ENCODE data around the gene SCML2.
"Not testable (repeated sequence)": the region's sequence is repeated elsewhere in the genome, so short reads cannot be mapped to it uniquely, and the experiment has no call there.

SCML2 gene

DNA sequence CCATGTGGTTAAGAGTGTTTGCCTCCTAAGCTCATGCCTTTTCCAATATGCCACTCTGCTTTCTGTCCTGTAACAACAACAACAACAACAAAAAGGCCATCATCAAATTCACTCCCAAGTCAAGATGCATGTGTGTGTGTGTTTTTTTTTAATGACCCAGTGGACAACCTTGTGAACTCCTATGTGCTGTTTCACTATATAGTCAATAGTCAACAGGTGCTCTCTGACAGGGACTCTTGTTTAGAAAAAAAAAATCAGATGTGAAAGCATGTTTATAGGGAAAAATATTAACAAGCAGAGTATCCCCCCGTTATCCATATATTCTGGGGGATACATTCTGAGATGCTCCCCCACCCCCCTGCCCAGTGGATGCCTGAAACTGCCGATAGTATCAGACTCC lies 83.2 kb downstream of the SCML2 start:
- DNase-seq (ENCODE audit: low read depth) = no peak

DNA sequence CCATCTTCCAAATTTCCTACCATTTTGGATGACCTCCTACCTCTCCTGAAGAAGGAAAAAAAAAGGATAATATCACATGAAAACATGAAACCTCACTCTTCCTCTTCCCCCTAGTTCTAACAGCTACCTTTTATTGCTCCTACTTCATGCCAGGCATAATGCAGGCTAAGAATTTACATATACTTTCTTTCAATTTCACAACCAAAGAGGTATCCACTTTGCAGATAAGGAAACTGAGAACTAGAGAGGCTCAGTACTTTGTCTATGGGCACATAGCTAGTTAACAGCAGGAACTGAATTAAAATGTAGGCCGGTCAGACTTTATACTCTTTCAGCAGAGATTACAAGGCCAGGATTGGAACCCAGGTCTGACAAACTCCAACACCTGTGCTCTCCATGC lies 99.4 kb downstream of the SCML2 start:
- no peak for DNase-seq (ENCODE audit: low read depth)

DNA sequence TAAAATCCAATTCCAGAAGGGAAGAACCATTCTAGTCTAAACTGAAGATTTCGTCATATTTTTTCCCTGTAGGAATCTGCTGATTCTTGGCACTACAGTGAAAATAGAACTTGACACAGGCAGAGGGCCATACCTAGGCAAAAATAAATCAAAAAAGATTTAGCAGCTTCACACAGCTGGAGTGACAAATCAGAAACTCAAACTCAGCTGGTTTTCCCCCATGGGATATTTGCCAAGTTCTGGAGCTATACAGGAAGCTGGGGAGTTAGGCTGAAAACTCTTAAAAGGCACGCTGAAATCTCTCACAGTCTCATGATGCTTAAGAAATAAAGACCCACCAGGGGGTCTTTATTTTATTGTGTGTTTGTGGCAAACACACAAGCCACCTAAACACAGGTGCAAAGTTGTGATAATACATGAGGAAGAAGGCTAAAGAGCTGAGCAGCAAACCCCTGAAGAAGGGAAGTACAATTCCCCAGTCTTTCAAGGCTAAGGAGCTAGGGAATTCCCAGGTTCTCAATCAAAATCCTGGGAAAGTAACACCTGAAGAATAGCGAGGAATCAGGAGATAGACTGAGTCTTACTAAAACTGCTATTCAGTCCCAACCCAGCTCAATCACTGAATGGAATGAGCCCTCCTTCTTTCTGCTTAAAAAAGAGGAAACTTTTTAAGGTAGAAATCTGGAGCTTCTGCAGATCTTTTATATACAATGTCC lies 101.7 kb downstream of the SCML2 start:
- no peak for DNase-seq (ENCODE audit: low read depth)

DNA sequence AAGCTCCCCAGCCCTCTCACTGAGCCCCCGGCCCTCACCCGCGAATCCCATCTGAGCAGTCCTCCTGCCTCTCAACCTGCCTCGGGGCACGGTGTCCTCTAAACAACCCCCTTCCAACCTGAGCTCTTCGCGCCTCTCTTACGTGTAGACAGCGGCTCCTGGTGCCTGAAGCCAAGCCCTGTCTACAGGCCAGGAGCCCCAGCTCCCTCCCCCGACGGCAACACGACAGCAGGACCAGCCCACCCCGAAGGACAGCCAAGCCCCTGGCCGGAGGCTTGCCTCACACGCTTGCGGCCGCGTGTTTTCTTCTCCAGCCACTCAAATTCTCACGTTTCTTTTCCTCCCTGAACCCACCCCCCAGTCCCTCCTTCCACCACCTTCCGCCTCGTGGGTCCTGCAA lies 124.8 kb downstream of the SCML2 start:
- not testable (repeated sequence) for DNase-seq (ENCODE audit: low read depth)

DNA sequence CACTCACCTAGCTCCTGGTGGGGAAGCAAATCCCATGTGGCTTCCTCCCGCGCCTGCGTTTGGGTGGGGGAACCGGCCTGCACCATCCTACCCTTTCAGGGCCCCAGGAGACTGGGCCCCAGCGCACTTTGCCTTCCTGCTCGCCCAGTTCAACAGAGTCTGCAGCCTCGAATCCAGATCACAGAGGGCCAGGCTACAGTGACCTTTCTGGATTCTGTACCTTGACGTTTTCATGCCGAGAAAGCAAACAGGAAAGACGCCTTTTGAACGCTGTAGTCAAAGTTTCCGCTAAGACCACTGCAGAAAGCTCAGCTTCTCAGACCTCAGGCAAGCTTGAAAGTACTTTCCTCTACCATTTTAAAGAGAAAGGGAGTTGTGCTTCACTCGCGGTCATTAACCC lies 126.4 kb downstream of the SCML2 start:
- DNase-seq (ENCODE audit: low read depth) = no peak

DNA sequence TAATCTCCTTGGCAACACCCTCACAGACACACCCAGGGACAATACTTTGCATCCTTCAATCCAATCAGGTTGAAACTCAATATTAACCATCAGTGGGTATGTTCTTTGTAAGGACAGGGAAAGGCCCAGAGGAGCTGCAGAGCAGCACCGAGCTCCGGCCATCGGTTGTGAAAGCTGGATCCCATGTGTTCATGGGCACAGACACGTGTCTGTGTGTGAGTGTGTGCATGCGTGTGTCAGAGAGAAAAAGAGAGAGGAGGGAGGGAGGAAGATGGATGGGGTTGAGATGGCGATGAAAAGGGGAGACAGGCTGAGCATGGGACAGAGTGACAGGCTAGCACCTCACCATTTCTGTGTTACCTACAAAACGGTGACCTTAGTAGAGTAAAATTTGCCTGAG lies 127.0 kb downstream of the SCML2 start:
- no peak for DNase-seq (ENCODE audit: low read depth)

DNA sequence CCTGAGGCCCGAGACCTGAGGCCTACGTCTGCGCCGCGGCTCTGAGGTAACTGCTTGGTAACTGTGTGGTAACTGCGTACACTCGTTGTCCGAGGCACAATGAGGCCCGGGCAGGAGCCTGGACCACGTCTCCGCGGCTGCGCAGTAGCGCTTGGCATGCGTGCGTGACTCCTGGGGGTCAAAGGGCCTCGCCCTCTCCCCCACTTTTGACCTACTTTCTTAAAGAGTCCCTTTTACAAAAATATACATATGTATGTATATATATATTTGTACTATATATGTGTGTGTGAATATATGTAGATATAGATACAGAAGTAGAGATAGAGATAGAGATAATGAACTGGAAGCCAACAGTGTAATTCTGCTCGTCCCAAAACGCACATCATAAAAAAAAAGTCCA lies 133.7 kb downstream of the SCML2 start, which contains the start of gene BEND2:
TSS of gene BEND2 (minus strand) at position 101 of the 400 bp plus-strand sequence. CDS start 136 bp downstream, outside the sequence.
- no peak for DNase-seq (ENCODE audit: low read depth)

DNA sequence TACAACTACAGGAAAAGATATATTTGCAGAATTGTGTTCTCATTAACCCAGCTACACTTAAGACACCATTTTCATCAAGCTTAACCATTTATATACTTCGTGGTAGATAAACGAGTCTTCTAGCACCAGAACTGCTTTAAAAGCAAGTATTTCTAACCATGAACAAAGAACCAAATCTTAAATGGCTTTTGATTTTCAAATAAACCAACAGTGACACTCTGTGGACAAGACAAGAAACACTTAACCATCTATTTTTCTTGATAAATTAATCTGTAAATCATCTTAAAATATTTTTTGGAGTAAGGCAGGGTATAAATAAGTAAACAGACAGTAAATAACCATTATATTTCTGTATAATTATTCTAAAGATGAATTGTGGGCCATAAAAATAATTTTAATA lies 144.0 kb downstream of the SCML2 start:
- no peak for DNase-seq (ENCODE audit: low read depth)

DNA sequence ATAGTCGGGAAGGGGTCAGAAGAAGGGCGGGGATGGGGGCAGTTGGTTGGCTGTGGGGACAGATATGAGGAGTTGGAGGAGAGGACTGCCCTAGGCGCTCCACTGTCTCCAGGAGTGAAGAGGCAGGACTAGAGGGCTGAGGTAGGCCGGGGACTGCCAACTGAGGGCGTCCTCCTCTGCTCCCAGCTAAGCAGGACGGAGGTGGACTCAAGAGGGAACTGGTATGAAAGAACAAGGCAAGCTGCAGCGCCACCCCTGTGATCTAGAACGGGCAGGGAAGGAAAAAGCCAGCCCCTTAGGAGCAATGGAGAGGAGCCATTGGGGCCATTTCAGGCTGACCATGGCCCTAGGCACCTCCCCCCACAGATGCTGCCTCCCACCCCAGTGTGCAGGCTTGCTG lies 147.8 kb downstream of the SCML2 start:
- no peak for DNase-seq (ENCODE audit: low read depth)

DNA sequence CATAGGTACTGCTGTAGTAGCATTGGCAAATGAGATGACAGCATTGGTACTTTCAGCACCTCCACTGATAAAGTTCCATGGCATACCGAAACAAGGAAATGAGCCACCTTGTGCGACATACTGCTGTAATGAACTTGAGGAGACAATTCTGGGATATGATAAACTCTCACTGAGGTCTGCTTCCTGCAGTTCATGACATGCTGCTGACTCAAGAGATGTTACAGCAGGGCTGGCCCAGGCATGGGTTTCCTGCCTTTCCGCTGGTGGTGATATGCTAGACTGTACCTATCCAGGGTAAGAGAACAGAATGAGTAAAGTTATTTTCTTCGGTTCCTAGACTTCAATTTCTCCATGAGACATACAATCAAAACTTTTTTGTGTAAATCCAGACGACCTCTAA lies 150.9 kb downstream of the SCML2 start:
- no peak for DNase-seq (ENCODE audit: low read depth)

DNA sequence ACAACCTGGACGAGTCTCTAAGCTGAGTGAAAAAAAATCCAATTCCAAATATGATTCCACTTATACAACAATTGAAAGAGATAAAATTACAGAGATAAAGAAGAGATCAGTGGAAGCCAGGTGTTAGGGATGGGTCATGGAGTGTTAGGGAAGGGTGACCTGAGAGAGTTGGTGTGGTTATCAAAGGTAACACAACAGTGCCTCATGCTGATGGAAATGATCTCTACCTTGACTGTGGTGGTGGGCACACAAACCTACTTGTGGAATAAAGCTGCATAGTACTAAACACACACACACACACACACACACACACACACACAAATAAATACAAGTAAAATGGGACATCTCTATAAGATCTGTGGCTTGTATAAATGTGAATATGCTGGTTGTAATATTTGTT lies 159.8 kb downstream of the SCML2 start:
- DNase-seq (ENCODE audit: low read depth) = no peak

All from stimulated activated CD8-positive, alpha-beta memory T cell treated with anti-CD3 and anti-CD28 coated beads, Interleukin-4, amount 100 ng/mL, for 24 hours (primary cell).